GM12801 (cell line): ENCODE results near the gene XRN2.

ENCODE experiments used
- CTCF ChIP-seq: IDR thresholded peaks from one replicate; pipeline ENCODE4 v1.5.1; 2011; ENCODE audit warnings: control low read depth; ENCODE audit not compliant: insufficient read length; ENCODE audit errors: extremely low read depth

The XRN2 gene

GRCh38 chr20:21302664-21303060 lies 469 bp upstream of the XRN2 start:
- TF ChIP-seq CTCF: no peak

GRCh38 chr20:21303872-21304586 lies 898 bp downstream of the XRN2 start:
- TF ChIP-seq CTCF: no peak

- TF ChIP-seq CTCF: no peak
Measured at GRCh38 chr20:21308340-21308739, 5.2 kb downstream of the XRN2 start.

- TF ChIP-seq CTCF: no peak
Measured at GRCh38 chr20:21309678-21310467, 6.7 kb downstream of the XRN2 start.

GRCh38 chr20:21312813-21313474 lies 9.8 kb downstream of the XRN2 start:
- TF ChIP-seq CTCF: no peak

GRCh38 chr20:21315138-21315537 lies 12.0 kb downstream of the XRN2 start:
- no peak for TF ChIP-seq CTCF

- no peak for TF ChIP-seq CTCF
Measured at GRCh38 chr20:21322083-21322710, 19.1 kb downstream of the XRN2 start.
